GM12878 (cell line): ENCODE measurements around the gene FOXK2.

ENCODE experiments used
- CREM ChIP-seq: IDR thresholded peaks from 2 replicates; pipeline ENCODE4 v1.6.1; 2014; ENCODE audit warnings: antibody characterized with exemption, low read depth
- EGR1 ChIP-seq, 2 experiments: IDR thresholded peaks; 1 replicate in 1 of 2; 2 replicates in 1 of 2; pipeline ENCODE4 v1.6.1; 2011 to 2012; ENCODE audit warnings: low read depth in 2 of 2, low read length in 2 of 2, borderline replicate concordance in 1 of 2, mild to moderate bottlenecking in 1 of 2, moderate library complexity in 1 of 2
- EZH2 ChIP-seq: IDR thresholded peaks from 2 replicates; pipeline ENCODE4 v1.6.1; 2012; ENCODE audit warnings: low read depth, mild to moderate bottlenecking, control low read depth, inconsistent platforms, low read length, borderline replicate concordance; ENCODE audit not compliant: control insufficient read depth
- HDAC2 ChIP-seq: fragments of 200-600 bp; sonication (generic); IDR thresholded peaks from 2 replicates; pipeline ENCODE4 v1.6.1; 2017
- POLR2A ChIP-seq: IDR thresholded peaks from 2 replicates; pipeline ENCODE4 v1.6.1; 2011; ENCODE audit warnings: low read depth, mild to moderate bottlenecking, low read length
- YBX1 ChIP-seq: fragments of 450-650 bp; IDR thresholded peaks from 2 replicates; pipeline ENCODE4 v1.6.1; 2016; ENCODE audit warnings: antibody characterized with exemption
- TF ChIP-seq, protein P1 (sequence below): fragments of 450-650 bp; IDR thresholded peaks from 2 replicates; pipeline ENCODE4 v1.6.1; 2017; ENCODE audit warnings: mild to moderate bottlenecking
- TF ChIP-seq, protein P2 (sequence below): IDR thresholded peaks from 2 replicates; pipeline ENCODE4 v1.6.1; 2011; ENCODE audit warnings: low read depth, low read length, improper control_type of control experiment, borderline replicate concordance
- TF ChIP-seq, protein P3 (sequence below), 3 experiments: IDR thresholded peaks in 2 of 3; conservative IDR thresholded peaks in 1 of 3; 2 replicates each; pipeline ENCODE4 v1.5.1; 2011; ENCODE audit warnings: low read depth in 3 of 3, low read length in 3 of 3, mild to moderate bottlenecking in 3 of 3, control low read depth in 2 of 3, moderate library complexity in 2 of 3, inconsistent platforms in 1 of 3, mixed read lengths in 1 of 3; ENCODE audit not compliant: control insufficient read depth in 2 of 3, insufficient read depth in 1 of 3; ENCODE audit errors: extremely low read depth in 1 of 3
- TF ChIP-seq, protein P4 (sequence below): IDR thresholded peaks from 2 replicates; pipeline ENCODE4 v1.6.1; 2012; ENCODE audit warnings: mild to moderate bottlenecking, low read depth, low read length

DNA sequence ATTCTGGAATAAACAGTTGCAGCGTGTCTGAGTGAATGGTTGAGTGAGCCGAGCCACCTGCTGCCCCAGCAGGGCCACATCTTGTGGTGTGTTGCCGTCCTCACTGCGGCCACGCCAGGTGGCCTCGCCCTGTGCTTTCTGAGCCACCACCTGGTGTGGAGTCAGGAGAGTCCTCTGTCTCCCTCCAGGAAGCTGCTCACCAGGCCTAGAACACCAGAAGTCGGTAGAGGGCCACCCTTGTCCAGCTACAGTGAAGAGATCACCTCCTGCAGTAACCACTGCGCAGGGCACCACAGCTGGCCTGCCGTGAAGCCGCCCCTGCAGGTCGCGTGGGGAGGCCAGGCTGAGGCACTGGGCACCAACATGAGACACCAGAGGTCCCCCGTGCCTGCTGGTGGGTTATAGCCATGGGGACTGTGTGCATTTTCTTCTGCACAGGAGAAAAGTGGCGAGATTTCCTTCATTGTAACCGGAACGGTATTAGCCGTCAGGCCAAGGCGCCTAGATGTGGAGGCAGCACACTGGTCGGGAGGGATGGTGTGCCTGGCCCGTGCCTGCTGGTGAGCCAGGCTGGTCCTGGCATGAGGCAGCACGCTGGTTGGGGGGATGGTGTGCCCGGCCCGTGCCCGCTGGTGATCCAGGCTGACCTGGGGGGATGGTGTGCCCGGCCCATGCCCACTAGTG lies 28.9 kb upstream of the FOXK2 start:
- TF ChIP-seq, protein P1, sequence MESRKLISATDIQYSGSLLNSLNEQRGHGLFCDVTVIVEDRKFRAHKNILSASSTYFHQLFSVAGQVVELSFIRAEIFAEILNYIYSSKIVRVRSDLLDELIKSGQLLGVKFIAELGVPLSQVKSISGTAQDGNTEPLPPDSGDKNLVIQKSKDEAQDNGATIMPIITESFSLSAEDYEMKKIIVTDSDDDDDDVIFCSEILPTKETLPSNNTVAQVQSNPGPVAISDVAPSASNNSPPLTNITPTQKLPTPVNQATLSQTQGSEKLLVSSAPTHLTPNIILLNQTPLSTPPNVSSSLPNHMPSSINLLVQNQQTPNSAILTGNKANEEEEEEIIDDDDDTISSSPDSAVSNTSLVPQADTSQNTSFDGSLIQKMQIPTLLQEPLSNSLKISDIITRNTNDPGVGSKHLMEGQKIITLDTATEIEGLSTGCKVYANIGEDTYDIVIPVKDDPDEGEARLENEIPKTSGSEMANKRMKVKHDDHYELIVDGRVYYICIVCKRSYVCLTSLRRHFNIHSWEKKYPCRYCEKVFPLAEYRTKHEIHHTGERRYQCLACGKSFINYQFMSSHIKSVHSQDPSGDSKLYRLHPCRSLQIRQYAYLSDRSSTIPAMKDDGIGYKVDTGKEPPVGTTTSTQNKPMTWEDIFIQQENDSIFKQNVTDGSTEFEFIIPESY: no peak
- TF ChIP-seq, protein P2, sequence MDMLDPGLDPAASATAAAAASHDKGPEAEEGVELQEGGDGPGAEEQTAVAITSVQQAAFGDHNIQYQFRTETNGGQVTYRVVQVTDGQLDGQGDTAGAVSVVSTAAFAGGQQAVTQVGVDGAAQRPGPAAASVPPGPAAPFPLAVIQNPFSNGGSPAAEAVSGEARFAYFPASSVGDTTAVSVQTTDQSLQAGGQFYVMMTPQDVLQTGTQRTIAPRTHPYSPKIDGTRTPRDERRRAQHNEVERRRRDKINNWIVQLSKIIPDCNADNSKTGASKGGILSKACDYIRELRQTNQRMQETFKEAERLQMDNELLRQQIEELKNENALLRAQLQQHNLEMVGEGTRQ: no peak
- TF ChIP-seq, protein P3, sequence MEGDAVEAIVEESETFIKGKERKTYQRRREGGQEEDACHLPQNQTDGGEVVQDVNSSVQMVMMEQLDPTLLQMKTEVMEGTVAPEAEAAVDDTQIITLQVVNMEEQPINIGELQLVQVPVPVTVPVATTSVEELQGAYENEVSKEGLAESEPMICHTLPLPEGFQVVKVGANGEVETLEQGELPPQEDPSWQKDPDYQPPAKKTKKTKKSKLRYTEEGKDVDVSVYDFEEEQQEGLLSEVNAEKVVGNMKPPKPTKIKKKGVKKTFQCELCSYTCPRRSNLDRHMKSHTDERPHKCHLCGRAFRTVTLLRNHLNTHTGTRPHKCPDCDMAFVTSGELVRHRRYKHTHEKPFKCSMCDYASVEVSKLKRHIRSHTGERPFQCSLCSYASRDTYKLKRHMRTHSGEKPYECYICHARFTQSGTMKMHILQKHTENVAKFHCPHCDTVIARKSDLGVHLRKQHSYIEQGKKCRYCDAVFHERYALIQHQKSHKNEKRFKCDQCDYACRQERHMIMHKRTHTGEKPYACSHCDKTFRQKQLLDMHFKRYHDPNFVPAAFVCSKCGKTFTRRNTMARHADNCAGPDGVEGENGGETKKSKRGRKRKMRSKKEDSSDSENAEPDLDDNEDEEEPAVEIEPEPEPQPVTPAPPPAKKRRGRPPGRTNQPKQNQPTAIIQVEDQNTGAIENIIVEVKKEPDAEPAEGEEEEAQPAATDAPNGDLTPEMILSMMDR (IDR thresholded peaks at IDR 0.05 in 2 of 3, conservative IDR thresholded peaks at IDR 0.05 in 1 of 3; ENCODE audit: control insufficient read depth in 2 of 3, extremely low read depth in 1 of 3, insufficient read depth in 1 of 3, low read depth in 3 of 3, low read length in 3 of 3): no peak
- TF ChIP-seq POLR2A (0 out of 2 replicates have a peak, but pooled peaks have one; percentile 14), EGR1 (IDR thresholded peaks at IDR 0.05; ENCODE audit: borderline replicate concordance in 1 of 2, low read depth in 2 of 2, low read length in 2 of 2) (no peak), EZH2 (no peak), HDAC2 (no peak), YBX1 (no peak), CREM (no peak)
- TF ChIP-seq, protein P4, sequence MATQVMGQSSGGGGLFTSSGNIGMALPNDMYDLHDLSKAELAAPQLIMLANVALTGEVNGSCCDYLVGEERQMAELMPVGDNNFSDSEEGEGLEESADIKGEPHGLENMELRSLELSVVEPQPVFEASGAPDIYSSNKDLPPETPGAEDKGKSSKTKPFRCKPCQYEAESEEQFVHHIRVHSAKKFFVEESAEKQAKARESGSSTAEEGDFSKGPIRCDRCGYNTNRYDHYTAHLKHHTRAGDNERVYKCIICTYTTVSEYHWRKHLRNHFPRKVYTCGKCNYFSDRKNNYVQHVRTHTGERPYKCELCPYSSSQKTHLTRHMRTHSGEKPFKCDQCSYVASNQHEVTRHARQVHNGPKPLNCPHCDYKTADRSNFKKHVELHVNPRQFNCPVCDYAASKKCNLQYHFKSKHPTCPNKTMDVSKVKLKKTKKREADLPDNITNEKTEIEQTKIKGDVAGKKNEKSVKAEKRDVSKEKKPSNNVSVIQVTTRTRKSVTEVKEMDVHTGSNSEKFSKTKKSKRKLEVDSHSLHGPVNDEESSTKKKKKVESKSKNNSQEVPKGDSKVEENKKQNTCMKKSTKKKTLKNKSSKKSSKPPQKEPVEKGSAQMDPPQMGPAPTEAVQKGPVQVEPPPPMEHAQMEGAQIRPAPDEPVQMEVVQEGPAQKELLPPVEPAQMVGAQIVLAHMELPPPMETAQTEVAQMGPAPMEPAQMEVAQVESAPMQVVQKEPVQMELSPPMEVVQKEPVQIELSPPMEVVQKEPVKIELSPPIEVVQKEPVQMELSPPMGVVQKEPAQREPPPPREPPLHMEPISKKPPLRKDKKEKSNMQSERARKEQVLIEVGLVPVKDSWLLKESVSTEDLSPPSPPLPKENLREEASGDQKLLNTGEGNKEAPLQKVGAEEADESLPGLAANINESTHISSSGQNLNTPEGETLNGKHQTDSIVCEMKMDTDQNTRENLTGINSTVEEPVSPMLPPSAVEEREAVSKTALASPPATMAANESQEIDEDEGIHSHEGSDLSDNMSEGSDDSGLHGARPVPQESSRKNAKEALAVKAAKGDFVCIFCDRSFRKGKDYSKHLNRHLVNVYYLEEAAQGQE: no peak
